MG63 (cell line): ENCODE measurements around the gene JMJD7. TPM values are rescaled to one million over a fixed set of nuclear protein-coding genes. Genes with fewer than 3 reads are reported as not detected.
"Not testable (repeated sequence)": the region's sequence is repeated elsewhere in the genome, so short reads cannot be mapped to it uniquely, and the experiment has no call there.

Experiments used
- DNase-seq: peaks from one replicate; pipeline ENCODE4 v3.0.0-alpha.2; 2020
- H3K27me3 ChIP-seq: fragments of 250-450 bp; sonication (Bioruptor Pico); 2 replicates; pipeline ENCODE4 v1.5.1; 2020; ENCODE audit warnings: mild to moderate bottlenecking, moderate library complexity
- H3K36me3 ChIP-seq: fragments of 250-450 bp; sonication (Bioruptor Pico); 2 replicates; pipeline ENCODE4 v1.5.1; 2020; ENCODE audit warnings: mild to moderate bottlenecking, moderate library complexity
- H3K4me3 ChIP-seq: fragments of 250-450 bp; sonication (Bioruptor Pico); 2 replicates; pipeline ENCODE4 v1.5.1; 2020; ENCODE audit warnings: mild to moderate bottlenecking, moderate library complexity
- H3K9me3 ChIP-seq: fragments of 250-450 bp; sonication (Bioruptor Pico); 2 replicates; pipeline ENCODE4 v1.5.1; 2020; ENCODE audit warnings: mild to moderate bottlenecking, moderate library complexity
- total RNA-seq: library from RNA; depleted of rRNA; stranded (reverse); fragments of >200 nt; shearing (Covaris generic); gene quantifications from 2 replicates; pipeline ENCODE4 v1.2.3, GENCODE V29; 2014; ENCODE audit warnings: low replicate concordance

JMJD7 gene
- total RNA-seq, 1 experiment from 2014 or later, result 7.6 TPM

GRCh38 chr15:41825572-41826535 lies 2.0 kb upstream of the JMJD7 start:
- Histone ChIP-seq H3K4me3 (no peak overlapping the region), H3K9me3 (no peaks in the 10 kb centered on the region), H3K36me3 (no peaks in the 10 kb centered on the region; the same call in 1 of the 2 replicates), H3K27me3 (no peaks in the 10 kb centered on the region)
- DNase-seq, result no peak

DNA sequence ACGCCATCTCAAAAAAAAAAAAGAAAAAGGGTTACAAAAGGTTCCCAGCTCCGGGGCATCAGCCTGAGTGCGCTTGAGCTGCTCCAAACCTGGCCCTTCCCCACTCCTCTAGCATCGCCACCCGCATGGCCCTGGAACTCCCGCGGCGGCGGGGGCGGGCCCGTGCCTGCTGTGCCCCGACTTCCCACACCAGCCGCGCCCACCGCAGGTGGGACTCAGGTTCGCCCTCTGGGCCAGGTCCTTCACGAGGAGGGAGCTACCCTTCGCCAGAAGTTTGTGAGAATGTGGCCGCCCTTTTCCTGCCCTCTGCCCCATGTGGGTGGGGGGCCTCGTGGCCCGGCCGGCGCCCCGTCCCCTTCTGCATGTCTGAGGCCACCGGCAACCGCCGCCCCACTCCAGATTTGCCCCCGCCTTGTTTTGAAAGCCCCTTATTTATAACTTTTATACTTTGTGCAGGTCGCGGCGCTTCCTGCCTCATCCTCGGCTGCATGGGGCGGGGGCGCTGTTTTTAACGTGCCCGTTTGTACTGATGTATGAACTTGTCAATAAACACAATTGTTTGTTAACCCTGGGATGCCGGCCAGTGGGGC lies 507 bp upstream of the JMJD7 start:
- Histone ChIP-seq H3K36me3 (no peaks in the 10 kb centered on the region), H3K27me3 (no peaks in the 10 kb centered on the region), H3K9me3 (no peaks in the 10 kb centered on the region), H3K4me3 (peak overlapping the region; percentile 87)
- no peak for DNase-seq

- Histone ChIP-seq H3K9me3 (no peaks in the 10 kb centered on the region), H3K36me3 (no peaks in the 10 kb centered on the region), H3K27me3 (no peaks in the 10 kb centered on the region), H3K4me3 (peak overlapping the region; percentile 87)
- DNase-seq, result no peak
Measured at GRCh38 chr15:41828807-41829141, 882 bp downstream of the JMJD7 start.

GRCh38 chr15:41829959-41830646 lies 2.2 kb downstream of the JMJD7 start:
- H3K36me3 ChIP-seq, result no peaks in the 10 kb centered on the region
- no peak for DNase-seq
- H3K9me3 ChIP-seq, result no peaks in the 10 kb centered on the region
- no peaks in the 10 kb centered on the region for H3K27me3 ChIP-seq
- H3K4me3 ChIP-seq, result no peak overlapping the region

DNA sequence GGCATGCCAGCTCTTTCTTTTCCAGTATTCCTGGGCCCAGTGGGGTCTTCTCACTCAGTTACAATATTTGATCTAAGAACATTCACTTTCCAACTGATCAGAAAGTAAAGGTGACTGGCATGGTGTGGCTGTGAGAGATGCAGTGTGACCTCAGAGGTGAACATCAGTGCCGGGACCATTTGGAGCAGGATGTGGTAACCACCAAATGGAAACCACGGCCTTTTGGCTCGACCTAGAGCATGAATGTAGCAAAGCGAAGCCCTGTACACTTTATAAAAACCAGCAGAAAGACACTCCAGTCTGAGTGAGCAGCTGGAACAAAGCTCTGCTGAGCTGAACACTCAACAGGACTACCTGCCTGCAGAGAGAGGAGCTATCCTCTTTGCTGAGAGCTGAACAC lies 3.4 kb downstream of the JMJD7 start:
- H3K27me3 ChIP-seq, H3K36me3 ChIP-seq, DNase-seq, H3K4me3 ChIP-seq, H3K9me3 ChIP-seq: not testable (repeated sequence)

- DNase-seq, result no peak
- Histone ChIP-seq H3K4me3 (no peak overlapping the region), H3K36me3 (no peaks in the 10 kb centered on the region), H3K9me3 (no peaks in the 10 kb centered on the region), H3K27me3 (no peaks in the 10 kb centered on the region)
Measured at GRCh38 chr15:41832208-41832607, 4.3 kb downstream of the JMJD7 start.

DNA sequence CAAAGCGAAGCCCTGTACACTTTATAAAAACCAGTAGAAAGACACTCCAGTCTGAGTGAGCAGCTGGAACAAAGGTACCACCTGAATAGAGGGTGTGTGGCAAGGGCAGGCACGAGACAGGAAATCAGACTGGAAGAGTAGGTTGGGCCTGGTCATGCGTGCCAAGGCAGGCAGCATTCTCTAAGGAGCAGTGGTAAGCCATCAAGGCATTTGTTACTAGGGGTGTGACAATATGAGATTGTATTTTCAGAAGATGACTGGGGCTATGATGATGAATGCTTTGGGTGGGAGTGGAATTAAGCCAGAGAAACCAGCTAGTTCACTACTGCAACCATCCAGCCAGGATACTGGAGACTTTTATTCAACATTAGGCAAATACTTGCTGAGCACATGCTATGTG lies 5.0 kb downstream of the JMJD7 start:
- Histone ChIP-seq H3K4me3 (no peak overlapping the region), H3K9me3 (no peaks in the 10 kb centered on the region), H3K36me3 (no peaks in the 10 kb centered on the region), H3K27me3 (no peaks in the 10 kb centered on the region)
- no peak for DNase-seq

- DNase-seq, result no peak
- Histone ChIP-seq H3K36me3 (no peaks in the 10 kb centered on the region), H3K9me3 (no peaks in the 10 kb centered on the region), H3K27me3 (no peaks in the 10 kb centered on the region), H3K4me3 (no peak overlapping the region)
Measured at GRCh38 chr15:41834096-41834495, 6.2 kb downstream of the JMJD7 start.

GRCh38 chr15:41836073-41836472 lies 8.2 kb downstream of the JMJD7 start:
- H3K27me3 ChIP-seq, result no peaks in the 10 kb centered on the region
- DNase-seq, result no peak
- no peaks in the 10 kb centered on the region for H3K36me3 ChIP-seq
- no peak overlapping the region for H3K4me3 ChIP-seq
- H3K9me3 ChIP-seq, result no peaks in the 10 kb centered on the region

GRCh38 chr15:41836713-41837454 lies 9.0 kb downstream of the JMJD7 start:
- no peaks in the 10 kb centered on the region for H3K27me3 ChIP-seq
- no peak overlapping the region for H3K4me3 ChIP-seq
- DNase-seq, result no peak
- H3K36me3 ChIP-seq, result no peaks in the 10 kb centered on the region
- H3K9me3 ChIP-seq, result no peaks in the 10 kb centered on the region

DNA sequence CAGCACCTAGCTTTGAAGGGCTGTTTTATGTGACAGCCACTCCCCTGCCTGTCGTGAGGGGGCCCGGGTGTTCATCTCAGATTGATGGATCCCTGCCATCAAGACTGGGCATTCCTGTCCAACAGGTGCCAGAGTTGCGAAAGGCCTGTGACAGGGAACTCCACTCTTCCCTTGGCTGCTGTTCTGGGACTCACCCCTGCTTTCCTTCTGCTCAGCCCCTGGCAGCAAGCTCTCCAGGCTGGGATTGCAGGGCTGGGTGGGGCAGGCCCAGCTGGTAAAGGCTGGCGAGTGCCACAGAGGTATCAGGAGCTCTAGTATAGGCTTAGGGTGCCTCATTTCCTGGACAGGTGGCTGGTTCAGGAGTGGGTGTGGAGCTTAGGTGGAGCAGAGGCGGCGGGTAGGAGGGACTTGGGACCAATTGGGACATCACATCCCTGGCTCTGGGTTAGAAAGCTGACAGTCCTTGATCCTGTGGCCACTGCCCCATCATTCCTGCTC lies 10.6 kb downstream of the JMJD7 start, which contains the start of gene PLA2G4B:
TSS of gene PLA2G4B (plus strand) at position 448 of the 498 bp plus-strand sequence. CDS start 67 bp downstream, outside the sequence.
- H3K27me3 ChIP-seq, result no peaks in the 10 kb centered on the region
- H3K4me3 ChIP-seq, result no peak within 1 kb of the TSS
- no peaks in the 10 kb centered on the region for H3K9me3 ChIP-seq
- H3K36me3 ChIP-seq, result no peaks in the 10 kb centered on the region
- no peak for DNase-seq

- Histone ChIP-seq H3K9me3 (no peaks in the 10 kb centered on the region), H3K4me3 (no peak overlapping the region), H3K27me3 (no peaks in the 10 kb centered on the region), H3K36me3 (no peaks in the 10 kb centered on the region)
- DNase-seq, result no peak
Measured at GRCh38 chr15:41839781-41840491, 12.0 kb downstream of the JMJD7 start.

- Histone ChIP-seq H3K9me3 (no peaks in the 10 kb centered on the region), H3K36me3 (no peaks in the 10 kb centered on the region), H3K27me3 (no peaks in the 10 kb centered on the region), H3K4me3 (no peak overlapping the region)
- DNase-seq, result no peak
Measured at GRCh38 chr15:41840673-41841072, 12.8 kb downstream of the JMJD7 start.

DNA sequence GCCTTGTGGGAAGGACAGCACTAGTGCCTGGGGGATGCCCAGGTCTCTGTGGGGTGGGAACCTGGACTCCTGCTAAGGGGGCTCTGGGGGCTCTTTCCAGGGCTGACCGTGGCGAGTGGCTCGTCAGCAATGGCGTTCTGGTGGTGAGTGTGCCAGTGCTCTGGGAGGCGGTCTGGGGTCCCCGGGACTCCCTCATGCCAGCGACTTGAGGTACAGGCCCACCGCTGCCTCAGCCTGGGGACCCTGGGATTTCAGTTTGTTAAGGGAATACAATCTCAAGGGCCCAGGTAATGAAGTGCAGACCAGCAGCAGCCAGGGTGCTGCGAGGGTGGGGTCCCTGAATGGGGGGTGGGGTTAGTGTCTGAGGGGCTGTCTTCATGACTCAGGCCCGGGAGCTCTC lies 13.2 kb downstream of the JMJD7 start:
- H3K36me3 ChIP-seq, result no peaks in the 10 kb centered on the region
- H3K27me3 ChIP-seq, result no peaks in the 10 kb centered on the region
- H3K9me3 ChIP-seq, result no peaks in the 10 kb centered on the region
- DNase-seq, result no peak
- H3K4me3 ChIP-seq, result no peak overlapping the region

DNA sequence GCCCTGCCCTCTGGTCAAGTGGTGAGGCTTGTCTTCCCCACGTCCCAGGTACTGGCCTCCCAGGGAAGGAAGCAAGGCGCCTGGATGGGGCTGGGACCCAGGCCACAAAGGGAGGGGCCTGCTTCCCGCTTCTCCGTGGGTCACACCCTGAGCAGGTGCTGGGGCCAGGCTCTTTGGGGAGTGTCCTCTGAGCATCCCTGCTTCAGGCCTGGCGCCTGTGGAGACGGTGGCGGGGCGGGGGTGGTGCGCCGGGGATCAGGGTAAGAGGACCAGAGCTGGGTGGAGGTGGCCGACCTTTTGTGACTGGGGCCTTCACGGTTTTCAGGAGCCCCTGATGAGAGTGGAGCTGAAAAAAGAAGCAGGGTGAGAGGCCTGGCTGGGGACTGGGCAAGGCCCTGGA lies 14.3 kb downstream of the JMJD7 start:
- no peak for DNase-seq
- Histone ChIP-seq H3K4me3 (no peak overlapping the region), H3K27me3 (no peaks in the 10 kb centered on the region), H3K36me3 (no peaks in the 10 kb centered on the region), H3K9me3 (no peaks in the 10 kb centered on the region)

DNA sequence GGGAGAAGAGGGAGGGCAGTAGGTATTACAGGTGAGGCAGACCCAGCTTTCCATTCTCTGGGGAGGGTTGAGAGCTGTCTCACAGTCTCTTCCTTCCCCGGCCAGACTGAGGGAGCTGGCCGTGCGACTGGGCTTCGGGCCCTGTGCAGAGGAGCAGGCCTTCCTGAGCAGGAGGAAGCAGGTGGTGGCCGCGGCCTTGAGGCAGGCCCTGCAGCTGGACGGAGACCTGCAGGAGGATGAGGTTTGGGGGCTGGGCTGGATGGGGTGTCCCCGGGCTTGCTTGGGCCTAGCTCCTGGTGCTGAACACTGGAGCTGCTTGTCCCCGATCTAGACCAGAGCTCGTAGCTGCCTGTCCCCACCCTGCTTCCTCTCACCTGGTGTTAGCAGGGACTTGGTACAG lies 15.7 kb downstream of the JMJD7 start:
- no peaks in the 10 kb centered on the region for H3K36me3 ChIP-seq

More for the DNA sequence above, 15.7 kb downstream of the JMJD7 start:
- no peaks in the 10 kb centered on the region for H3K9me3 ChIP-seq
- no peak for DNase-seq
- H3K4me3 ChIP-seq, result no peak overlapping the region
- H3K27me3 ChIP-seq, result no peaks in the 10 kb centered on the region
